Thyroid gland (tissue), 4 donors: ENCODE results near the gene ENTR1.

Experiments used
- CTCF ChIP-seq, 6 experiments: fragments of 200-600 bp in 3 of 6; fragments of 450-650 bp in 3 of 6; sonication (generic) in 3 of 6; IDR thresholded peaks; one replicate each; pipeline ENCODE4 v1.5.1; 2016 to 2019; ENCODE audit warnings: antibody characterized with exemption in 6 of 6, mild to moderate bottlenecking in 2 of 6, inconsistent platforms in 1 of 6, moderate library complexity in 1 of 6
- POLR2A ChIP-seq, 2 donors: fragments of 450-650 bp; IDR thresholded peaks; one replicate each; pipeline ENCODE4 v1.6.1; 2017; ENCODE audit warnings: antibody characterized with exemption in 2 of 2, mild to moderate bottlenecking in 2 of 2, moderate library complexity in 1 of 2

GRCh38 chr9:136387217-136387616, 23.2 kb downstream of the ENTR1 start:
- no peak for TF ChIP-seq CTCF (IDR thresholded peaks at IDR 0.05)
- TF ChIP-seq POLR2A (IDR thresholded peaks at IDR 0.05), result no peak
